ENCODE results near the gene PLPP2.

Gene PLPP2

GRCh38 chr19:279231-279630 lies 12.0 kb downstream of the PLPP2 start:
- no peak overlapping the region for H3K4me3 ChIP-seq (ENCODE audit: low read depth in 1 of 2, low read length in 2 of 2)
- DNase-seq = no peak
- ATAC-seq (ENCODE audit: insufficient read depth, low read depth) = no peak
- H3K27ac ChIP-seq (ENCODE audit: low read length) = no peak overlapping the region
- no peaks in the 10 kb centered on the region for H3K4me1 ChIP-seq (ENCODE audit: insufficient read depth, low read length)
- H3K4me2 ChIP-seq (ENCODE audit: insufficient read depth, low read length) = no peak overlapping the region
- no peaks in the 10 kb centered on the region for H3K79me2 ChIP-seq (ENCODE audit: insufficient read depth, low read length)
- H3K27me3 ChIP-seq (ENCODE audit: insufficient read depth, low read length, poor library complexity) = no peaks in the 10 kb centered on the region
- no peaks in the 10 kb centered on the region for H4K20me1 ChIP-seq (ENCODE audit: insufficient read depth, low read length)
- no peak overlapping the region for H3K9ac ChIP-seq (ENCODE audit: low read depth, low read length)
- no peaks in the 10 kb centered on the region for H3K36me3 ChIP-seq (ENCODE audit: insufficient read depth, low read length)
- no peak overlapping the region for H2AFZ ChIP-seq (ENCODE audit: low read depth, low read length)
- H3K9me3 ChIP-seq (ENCODE audit: insufficient read depth, low read length, severe bottlenecking) = no peaks in the 10 kb centered on the region
- TF ChIP-seq EZH2 (IDR thresholded peaks at IDR 0.05; ENCODE audit: borderline replicate concordance, low read depth, low read length, severe bottlenecking) = no peak
- TF ChIP-seq, protein P1, sequence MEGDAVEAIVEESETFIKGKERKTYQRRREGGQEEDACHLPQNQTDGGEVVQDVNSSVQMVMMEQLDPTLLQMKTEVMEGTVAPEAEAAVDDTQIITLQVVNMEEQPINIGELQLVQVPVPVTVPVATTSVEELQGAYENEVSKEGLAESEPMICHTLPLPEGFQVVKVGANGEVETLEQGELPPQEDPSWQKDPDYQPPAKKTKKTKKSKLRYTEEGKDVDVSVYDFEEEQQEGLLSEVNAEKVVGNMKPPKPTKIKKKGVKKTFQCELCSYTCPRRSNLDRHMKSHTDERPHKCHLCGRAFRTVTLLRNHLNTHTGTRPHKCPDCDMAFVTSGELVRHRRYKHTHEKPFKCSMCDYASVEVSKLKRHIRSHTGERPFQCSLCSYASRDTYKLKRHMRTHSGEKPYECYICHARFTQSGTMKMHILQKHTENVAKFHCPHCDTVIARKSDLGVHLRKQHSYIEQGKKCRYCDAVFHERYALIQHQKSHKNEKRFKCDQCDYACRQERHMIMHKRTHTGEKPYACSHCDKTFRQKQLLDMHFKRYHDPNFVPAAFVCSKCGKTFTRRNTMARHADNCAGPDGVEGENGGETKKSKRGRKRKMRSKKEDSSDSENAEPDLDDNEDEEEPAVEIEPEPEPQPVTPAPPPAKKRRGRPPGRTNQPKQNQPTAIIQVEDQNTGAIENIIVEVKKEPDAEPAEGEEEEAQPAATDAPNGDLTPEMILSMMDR (IDR thresholded peaks at IDR 0.05; ENCODE audit: borderline replicate concordance, extremely low read depth, low read length, poor library complexity, severe bottlenecking) = no peak

DNA sequence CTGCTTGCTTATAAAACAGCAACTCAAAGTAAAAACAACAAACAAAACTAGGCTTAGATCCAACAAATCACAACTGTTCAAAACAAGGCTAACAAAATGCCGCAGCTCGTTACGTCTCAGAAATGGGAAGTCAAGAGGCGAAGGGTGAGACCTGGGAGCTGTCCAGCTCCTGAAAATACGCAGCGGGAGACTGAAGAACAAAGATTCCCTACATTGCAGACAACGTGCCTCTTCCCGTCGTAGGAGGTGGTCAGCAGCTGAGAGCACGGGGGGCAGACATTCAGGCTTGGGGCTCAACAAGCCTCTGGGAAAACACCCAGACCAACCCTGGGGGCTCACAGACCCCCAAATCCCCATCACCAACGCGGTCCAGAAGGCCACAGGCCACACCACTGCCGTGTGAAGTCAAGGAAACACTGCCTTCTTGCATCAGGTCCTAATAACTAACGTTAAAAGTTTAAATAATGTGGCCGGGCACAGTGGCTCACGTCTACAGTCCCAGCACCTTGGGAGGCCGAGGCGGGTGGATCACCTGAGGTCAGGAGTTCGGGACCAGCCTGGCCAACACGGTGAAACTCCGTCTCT lies 13.5 kb downstream of the PLPP2 start:
- ATAC-seq (ENCODE audit: insufficient read depth, low read depth) (no peak), DNase-seq (no peak)
- Histone ChIP-seq H4K20me1 (ENCODE audit: insufficient read depth, low read length) (no peaks in the 10 kb centered on the region), H3K36me3 (ENCODE audit: insufficient read depth, low read length) (no peaks in the 10 kb centered on the region), H3K27ac (ENCODE audit: low read length) (no peak overlapping the region), H3K9me3 (ENCODE audit: insufficient read depth, low read length, severe bottlenecking) (no peaks in the 10 kb centered on the region), H3K27me3 (ENCODE audit: insufficient read depth, low read length, poor library complexity) (no peaks in the 10 kb centered on the region), H3K4me3 (ENCODE audit: low read depth in 1 of 2, low read length in 2 of 2) (no peak overlapping the region), H3K4me1 (ENCODE audit: insufficient read depth, low read length) (no peaks in the 10 kb centered on the region), H3K79me2 (ENCODE audit: insufficient read depth, low read length) (no peaks in the 10 kb centered on the region), H3K9ac (ENCODE audit: low read depth, low read length) (no peak overlapping the region), H2AFZ (ENCODE audit: low read depth, low read length) (no peak overlapping the region), H3K4me2 (ENCODE audit: insufficient read depth, low read length) (no peak overlapping the region)
- no peak for TF ChIP-seq EZH2 (IDR thresholded peaks at IDR 0.05; ENCODE audit: borderline replicate concordance, low read depth, low read length, severe bottlenecking)
- TF ChIP-seq, protein P1 (IDR thresholded peaks at IDR 0.05; ENCODE audit: borderline replicate concordance, extremely low read depth, low read length, poor library complexity, severe bottlenecking) = no peak

GRCh38 chr19:277131-277530 lies 14.1 kb downstream of the PLPP2 start:
- no peak for DNase-seq
- no peaks in the 10 kb centered on the region for H3K9me3 ChIP-seq (ENCODE audit: insufficient read depth, low read length, severe bottlenecking)
- no peaks in the 10 kb centered on the region for H3K4me1 ChIP-seq (ENCODE audit: insufficient read depth, low read length)
- no peak overlapping the region for H3K27ac ChIP-seq (ENCODE audit: low read length)
- ATAC-seq (ENCODE audit: insufficient read depth, low read depth) = no peak
- H3K4me3 ChIP-seq (ENCODE audit: low read depth in 1 of 2, low read length in 2 of 2) = no peak overlapping the region
- H2AFZ ChIP-seq (ENCODE audit: low read depth, low read length) = no peak overlapping the region
- no peaks in the 10 kb centered on the region for H3K79me2 ChIP-seq (ENCODE audit: insufficient read depth, low read length)
- no peaks in the 10 kb centered on the region for H3K27me3 ChIP-seq (ENCODE audit: insufficient read depth, low read length, poor library complexity)
- TF ChIP-seq, protein P1 (IDR thresholded peaks at IDR 0.05; ENCODE audit: borderline replicate concordance, extremely low read depth, low read length, poor library complexity, severe bottlenecking) = no peak
- TF ChIP-seq EZH2 (IDR thresholded peaks at IDR 0.05; ENCODE audit: borderline replicate concordance, low read depth, low read length, severe bottlenecking) = no peak
- H3K4me2 ChIP-seq (ENCODE audit: insufficient read depth, low read length) = no peak overlapping the region
- H4K20me1 ChIP-seq (ENCODE audit: insufficient read depth, low read length) = no peaks in the 10 kb centered on the region
- H3K9ac ChIP-seq (ENCODE audit: low read depth, low read length) = no peak overlapping the region
- no peaks in the 10 kb centered on the region for H3K36me3 ChIP-seq (ENCODE audit: insufficient read depth, low read length)

Measured in DND-41 (cell line).